Measurements from ENCODE around the gene CACNA1I. TPM values are rescaled to one million over a fixed set of nuclear protein-coding genes. Genes with fewer than 3 reads are reported as not detected.
A peak's percentile ranks its signal among the peaks of the same experiment; 100 is the strongest.

The CACNA1I gene
- total and polyA plus RNA-seq, 7 experiments from 2014 or later: 0.40 to 51.2 (median 22.0) TPM

- ChIA-PET CTCF (no interaction called here), POLR2A (no interaction called here)
- intact Hi-C loops (cut with micrococcal nuclease): no loop called here
- no peaks in the 10 kb centered on the region for H3K9me3 ChIP-seq (ENCODE audit: control insufficient read depth in 2 of 3, low read length in 3 of 3)
- Mint-ChIP-seq H3K36me3 (no peaks in the 10 kb centered on the region), H3K4me3 (no peak overlapping the region), H3K27me3 (peaks cover 0 to 9% (median 0%) of the 10 kb centered on the region in 5 donors), H3K27ac (no peak overlapping the region), H3K4me1 (peaks cover 0 to 5% (median 0%) of the 10 kb centered on the region in 7 donors), H3K9me3 (peaks cover 0 to 2% (median 0%) of the 10 kb centered on the region in 11 donors)
- H3K27ac ChIP-seq (ENCODE audit: low read depth, low read length): no peak overlapping the region
- no peak overlapping the region for H3K4me3 ChIP-seq (ENCODE audit: low read length)
- no peak for DNase-seq
- H3K36me3 ChIP-seq (ENCODE audit: control insufficient read depth in 2 of 3, insufficient read depth in 3 of 3, low read length in 3 of 3): no peaks in the 10 kb centered on the region
- H3K4me1 ChIP-seq (ENCODE audit: control insufficient read depth in 2 of 2, insufficient read depth in 2 of 2, low read length in 2 of 2): no peaks in the 10 kb centered on the region
- no peak for ATAC-seq
- H3K27me3 ChIP-seq (ENCODE audit: control insufficient read depth in 2 of 2, insufficient read depth in 2 of 2, low read length in 2 of 2): no peaks in the 10 kb centered on the region
These were observed 127.4 kb downstream of the CACNA1I start for GRCh38 chr22:39697790-39698430.

GRCh38 chr22:39699631-39700360 lies 129.2 kb downstream of the CACNA1I start:
- DNase-seq (no peak), ATAC-seq (no peak)
- Mint-ChIP-seq H3K4me3 (no peak overlapping the region), H3K27me3 (peaks cover 0 to 5% (median 0%) of the 10 kb centered on the region in 5 donors), H3K9me3 (no peaks in the 10 kb centered on the region), H3K36me3 (no peaks in the 10 kb centered on the region), H3K27ac (no peak overlapping the region), H3K4me1 (peaks cover 0 to 5% (median 0%) of the 10 kb centered on the region in 7 donors)
- H3K4me1 ChIP-seq (ENCODE audit: control insufficient read depth in 2 of 2, insufficient read depth in 2 of 2, low read length in 2 of 2): no peaks in the 10 kb centered on the region
- ChIA-PET CTCF (interaction anchor here (0.8 kb wide), 1 partner anchor 35 kb away, joined by 5 read pairs; no protein-coding TSS in a partner anchor), POLR2A (no interaction called here)
- H3K27ac ChIP-seq (ENCODE audit: low read depth, low read length): no peak overlapping the region
- no peaks in the 10 kb centered on the region for H3K27me3 ChIP-seq (ENCODE audit: control insufficient read depth in 2 of 2, insufficient read depth in 2 of 2, low read length in 2 of 2)
- no peak overlapping the region for H3K4me3 ChIP-seq (ENCODE audit: low read length)
- H3K36me3 ChIP-seq (ENCODE audit: control insufficient read depth in 2 of 3, insufficient read depth in 3 of 3, low read length in 3 of 3): no peaks in the 10 kb centered on the region
- intact Hi-C loops (cut with micrococcal nuclease): no loop called here
- H3K9me3 ChIP-seq (ENCODE audit: control insufficient read depth in 2 of 3, low read length in 3 of 3): no peaks in the 10 kb centered on the region

- H3K27ac ChIP-seq (ENCODE audit: low read depth, low read length): no peak overlapping the region
- POLR2A ChIA-PET: no interaction called here
- H3K27me3 ChIP-seq (ENCODE audit: control insufficient read depth in 2 of 2, insufficient read depth in 2 of 2, low read length in 2 of 2): no peaks in the 10 kb centered on the region
- no peaks in the 10 kb centered on the region for H3K9me3 ChIP-seq (ENCODE audit: control insufficient read depth in 2 of 3, low read length in 3 of 3)
- H3K36me3 Mint-ChIP-seq: no peaks in the 10 kb centered on the region
- intact Hi-C loops (cut with micrococcal nuclease): no loop called here
- H3K27me3 Mint-ChIP-seq: peaks cover 0 to 5% (median 0%) of the 10 kb centered on the region in 5 donors
- H3K9me3 Mint-ChIP-seq: no peaks in the 10 kb centered on the region
- no peak overlapping the region for H3K4me3 ChIP-seq (ENCODE audit: low read length)
- H3K36me3 ChIP-seq (ENCODE audit: control insufficient read depth in 2 of 3, insufficient read depth in 3 of 3, low read length in 3 of 3): no peaks in the 10 kb centered on the region
- H3K4me1 ChIP-seq (ENCODE audit: control insufficient read depth in 2 of 2, insufficient read depth in 2 of 2, low read length in 2 of 2): no peaks in the 10 kb centered on the region
- H3K4me3 Mint-ChIP-seq: no peak overlapping the region
- CTCF ChIA-PET: interaction anchor here (0.8 kb wide), 1 partner anchor 36 kb away, joined by 5 read pairs; no protein-coding TSS in a partner anchor
- DNase-seq (no peak), ATAC-seq (no peak)
- no peak overlapping the region for H3K27ac Mint-ChIP-seq
- peaks cover 0 to 5% (median 0%) of the 10 kb centered on the region in 7 donors for H3K4me1 Mint-ChIP-seq
These were observed 130.0 kb downstream of the CACNA1I start for GRCh38 chr22:39700565-39700964.

- intact Hi-C loops (cut with micrococcal nuclease): no loop called here
- CTCF ChIA-PET: interaction anchor here (1.1 kb wide), 1 partner anchor 248 kb away, joined by 3 read pairs; no protein-coding TSS in a partner anchor
- no peaks in the 10 kb centered on the region for H3K9me3 ChIP-seq (ENCODE audit: control insufficient read depth in 2 of 3, low read length in 3 of 3)
These were observed 132.5 kb downstream of the CACNA1I start for GRCh38 chr22:39703091-39703490.

GRCh38 chr22:39703928-39704639 lies 133.5 kb downstream of the CACNA1I start:
- CTCF ChIA-PET: no interaction called here
- H3K9me3 ChIP-seq (ENCODE audit: control insufficient read depth in 2 of 3, low read length in 3 of 3): no peaks in the 10 kb centered on the region
- no peak for ATAC-seq
- no peak for DNase-seq
- H3K4me1 ChIP-seq (ENCODE audit: control insufficient read depth in 2 of 2, insufficient read depth in 2 of 2, low read length in 2 of 2): no peaks in the 10 kb centered on the region
- Mint-ChIP-seq H3K36me3 (no peaks in the 10 kb centered on the region), H3K27ac (peak overlapping the region in 1 of 9 donors; percentile 62), H3K4me1 (peaks cover 0 to 2% (median 0%) of the 10 kb centered on the region in 7 donors), H3K4me3 (no peak overlapping the region), H3K27me3 (no peaks in the 10 kb centered on the region), H3K9me3 (no peaks in the 10 kb centered on the region)
- no peaks in the 10 kb centered on the region for H3K36me3 ChIP-seq (ENCODE audit: control insufficient read depth in 2 of 3, insufficient read depth in 3 of 3, low read length in 3 of 3)
- intact Hi-C loops (cut with micrococcal nuclease): no loop called here
- no peak overlapping the region for H3K4me3 ChIP-seq (ENCODE audit: low read length)
- H3K27ac ChIP-seq (ENCODE audit: low read depth, low read length): no peak overlapping the region
- H3K27me3 ChIP-seq (ENCODE audit: control insufficient read depth in 2 of 2, insufficient read depth in 2 of 2, low read length in 2 of 2): no peaks in the 10 kb centered on the region
- POLR2A ChIA-PET: interaction anchor here (0.7 kb wide), 1 partner anchor 30 kb away, joined by 3 read pairs; no protein-coding TSS in a partner anchor

More at GRCh38 chr22:39703091-39703490, 132.5 kb downstream of the CACNA1I start:
- H3K4me3 Mint-ChIP-seq: no peak overlapping the region
- Histone ChIP-seq H3K27me3 (ENCODE audit: control insufficient read depth in 2 of 2, insufficient read depth in 2 of 2, low read length in 2 of 2) (no peaks in the 10 kb centered on the region), H3K36me3 (ENCODE audit: control insufficient read depth in 2 of 3, insufficient read depth in 3 of 3, low read length in 3 of 3) (no peaks in the 10 kb centered on the region), H3K27ac (ENCODE audit: low read depth, low read length) (no peak overlapping the region), H3K4me3 (ENCODE audit: low read length) (no peak overlapping the region), H3K4me1 (ENCODE audit: control insufficient read depth in 2 of 2, insufficient read depth in 2 of 2, low read length in 2 of 2) (no peaks in the 10 kb centered on the region)
- H3K36me3 Mint-ChIP-seq: no peaks in the 10 kb centered on the region
- no peaks in the 10 kb centered on the region for H3K9me3 Mint-ChIP-seq
- DNase-seq (no peak), ATAC-seq (no peak)
- H3K4me1 Mint-ChIP-seq: peaks cover 0 to 2% (median 0%) of the 10 kb centered on the region in 7 donors
- H3K27me3 Mint-ChIP-seq: no peaks in the 10 kb centered on the region
- no peak overlapping the region for H3K27ac Mint-ChIP-seq
- POLR2A ChIA-PET: no interaction called here

GRCh38 chr22:39705386-39705785 lies 134.8 kb downstream of the CACNA1I start:
- Histone ChIP-seq H3K4me3 (ENCODE audit: low read length) (no peak overlapping the region), H3K9me3 (ENCODE audit: control insufficient read depth in 2 of 3, low read length in 3 of 3) (no peaks in the 10 kb centered on the region), H3K27me3 (ENCODE audit: control insufficient read depth in 2 of 2, insufficient read depth in 2 of 2, low read length in 2 of 2) (no peaks in the 10 kb centered on the region), H3K36me3 (ENCODE audit: control insufficient read depth in 2 of 3, insufficient read depth in 3 of 3, low read length in 3 of 3) (no peaks in the 10 kb centered on the region), H3K27ac (ENCODE audit: low read depth, low read length) (no peak overlapping the region), H3K4me1 (ENCODE audit: control insufficient read depth in 2 of 2, insufficient read depth in 2 of 2, low read length in 2 of 2) (no peaks in the 10 kb centered on the region)
- no peak for ATAC-seq
- POLR2A ChIA-PET: no interaction called here
- DNase-seq: no peak
- intact Hi-C loops (cut with micrococcal nuclease): no loop called here
- peaks cover 0 to 4% (median 0%) of the 10 kb centered on the region in 5 donors for H3K27me3 Mint-ChIP-seq
- H3K4me3 Mint-ChIP-seq: no peak overlapping the region
- no peak overlapping the region for H3K27ac Mint-ChIP-seq
- no peaks in the 10 kb centered on the region for H3K9me3 Mint-ChIP-seq
- peaks cover 0 to 2% (median 0%) of the 10 kb centered on the region in 7 donors for H3K4me1 Mint-ChIP-seq
- no peaks in the 10 kb centered on the region for H3K36me3 Mint-ChIP-seq
- CTCF ChIA-PET: interaction anchor here (0.7 kb wide), 1 partner anchor 229 kb away, joined by 7 read pairs; no protein-coding TSS in a partner anchor

Data from naive thymus-derived CD4-positive, alpha-beta T cell (primary cell).